Thyroid gland (tissue), 4 donors: ENCODE results near the gene ACBD6.

Source experiments
- POLR2A ChIP-seq, 2 donors: fragments of 450-650 bp; IDR thresholded peaks; one replicate each; pipeline ENCODE4 v1.6.1; 2017; ENCODE audit warnings: antibody characterized with exemption in 2 of 2, mild to moderate bottlenecking in 2 of 2, moderate library complexity in 1 of 2
- TF ChIP-seq, protein P1 (sequence below), 6 experiments: fragments of 200-600 bp in 3 of 6; fragments of 450-650 bp in 3 of 6; sonication (generic) in 3 of 6; IDR thresholded peaks; one replicate each; pipeline ENCODE4 v1.5.1; 2016 to 2019; ENCODE audit warnings: antibody characterized with exemption in 6 of 6, mild to moderate bottlenecking in 2 of 6, inconsistent platforms in 1 of 6, moderate library complexity in 1 of 6

DNA sequence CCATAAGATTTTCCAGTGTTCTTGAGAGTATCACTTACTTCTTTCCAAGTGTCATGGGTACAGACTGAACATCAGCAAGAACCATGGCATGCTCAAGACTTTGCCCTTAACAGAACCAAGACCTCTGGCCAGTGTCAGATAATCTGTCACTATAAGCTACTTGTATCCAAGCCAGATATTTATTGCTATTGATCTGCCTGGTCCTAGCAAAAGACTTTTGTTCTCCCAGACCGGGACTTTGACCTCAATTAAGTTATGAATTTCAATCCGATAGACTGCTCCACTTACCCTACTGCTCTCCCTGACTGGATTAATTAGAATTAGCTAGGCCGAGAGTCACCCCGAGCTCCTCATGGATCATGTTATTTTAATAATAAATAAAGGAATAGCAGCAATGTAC, 129.6 kb downstream of the ACBD6 start:
- TF ChIP-seq, protein P1, sequence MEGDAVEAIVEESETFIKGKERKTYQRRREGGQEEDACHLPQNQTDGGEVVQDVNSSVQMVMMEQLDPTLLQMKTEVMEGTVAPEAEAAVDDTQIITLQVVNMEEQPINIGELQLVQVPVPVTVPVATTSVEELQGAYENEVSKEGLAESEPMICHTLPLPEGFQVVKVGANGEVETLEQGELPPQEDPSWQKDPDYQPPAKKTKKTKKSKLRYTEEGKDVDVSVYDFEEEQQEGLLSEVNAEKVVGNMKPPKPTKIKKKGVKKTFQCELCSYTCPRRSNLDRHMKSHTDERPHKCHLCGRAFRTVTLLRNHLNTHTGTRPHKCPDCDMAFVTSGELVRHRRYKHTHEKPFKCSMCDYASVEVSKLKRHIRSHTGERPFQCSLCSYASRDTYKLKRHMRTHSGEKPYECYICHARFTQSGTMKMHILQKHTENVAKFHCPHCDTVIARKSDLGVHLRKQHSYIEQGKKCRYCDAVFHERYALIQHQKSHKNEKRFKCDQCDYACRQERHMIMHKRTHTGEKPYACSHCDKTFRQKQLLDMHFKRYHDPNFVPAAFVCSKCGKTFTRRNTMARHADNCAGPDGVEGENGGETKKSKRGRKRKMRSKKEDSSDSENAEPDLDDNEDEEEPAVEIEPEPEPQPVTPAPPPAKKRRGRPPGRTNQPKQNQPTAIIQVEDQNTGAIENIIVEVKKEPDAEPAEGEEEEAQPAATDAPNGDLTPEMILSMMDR (IDR thresholded peaks at IDR 0.05), result no peak
- TF ChIP-seq POLR2A (IDR thresholded peaks at IDR 0.05), result no peak
